MM.1S (cell line): ENCODE results near the gene OTULINL.
A peak's percentile ranks its signal among the peaks of the same experiment; 100 is the strongest.

Experiments
- DNase-seq: peaks from one replicate; pipeline ENCODE4 v3.0.0-alpha.2; 2015
- H2AFZ ChIP-seq: fragments of 300-600 bp; sonication (generic); 2 replicates; pipeline ENCODE4 v1.6.0; 2016; ENCODE audit warnings: antibody characterized with exemption, low read length
- H3F3A ChIP-seq: fragments of 300-600 bp; sonication (generic); 2 replicates; pipeline ENCODE4 v1.6.1; 2016; ENCODE audit warnings: mild to moderate bottlenecking, antibody characterized with exemption, low read length, moderate library complexity, mixed read lengths; ENCODE audit not compliant: insufficient read depth
- H3K27ac ChIP-seq: fragments of 300-600 bp; sonication (generic); 2 replicates; pipeline ENCODE4 v1.5.1; 2016; ENCODE audit warnings: mild to moderate bottlenecking, low read length
- H3K27me3 ChIP-seq: fragments of 300-600 bp; sonication (generic); replicated peaks from 2 replicates; pipeline ENCODE4 v1.6.0; 2016; ENCODE audit warnings: low read length; ENCODE audit not compliant: insufficient read depth
- H3K36me3 ChIP-seq: fragments of 300-600 bp; sonication (generic); replicated peaks from 2 replicates; pipeline ENCODE4 v1.6.1; 2016; ENCODE audit warnings: mild to moderate bottlenecking, low read length, mixed read lengths; ENCODE audit not compliant: insufficient read depth
- H3K4me1 ChIP-seq: fragments of 300-600 bp; sonication (generic); 2 replicates; pipeline ENCODE4 v1.6.1; 2016; ENCODE audit warnings: low read length, mixed read lengths
- H3K4me2 ChIP-seq: fragments of 300-600 bp; sonication (generic); 2 replicates; pipeline ENCODE4 v1.6.0; 2016; ENCODE audit warnings: low read depth, low read length
- H3K4me3 ChIP-seq: fragments of 300-600 bp; sonication (generic); 2 replicates; pipeline ENCODE4 v1.5.1; 2016; ENCODE audit warnings: low read length, mixed read lengths
- H3K79me2 ChIP-seq: fragments of 300-600 bp; sonication (generic); 2 replicates; pipeline ENCODE4 v1.6.1; 2016; ENCODE audit warnings: mixed run types, low read length, mixed read lengths
- H3K9ac ChIP-seq: fragments of 300-600 bp; sonication (generic); 2 replicates; pipeline ENCODE4 v1.6.1; 2016; ENCODE audit warnings: low read length, mixed read lengths
- H3K9me2 ChIP-seq: fragments of 300-600 bp; sonication (generic); replicated peaks from 2 replicates; pipeline ENCODE4 v1.6.1; 2016; ENCODE audit warnings: mild to moderate bottlenecking, low read length, mixed read lengths; ENCODE audit not compliant: insufficient read depth
- H3K9me3 ChIP-seq: fragments of 300-600 bp; sonication (generic); replicated peaks from 2 replicates; pipeline ENCODE4 v1.6.1; 2016; ENCODE audit warnings: mild to moderate bottlenecking, low read length, mixed read lengths; ENCODE audit not compliant: insufficient read depth
- H4K20me1 ChIP-seq: fragments of 300-600 bp; sonication (generic); 2 replicates; pipeline ENCODE4 v1.6.1; 2016; ENCODE audit warnings: mild to moderate bottlenecking, low read length, moderate library complexity, mixed read lengths; ENCODE audit not compliant: insufficient read depth
- EZH2 ChIP-seq: fragments of 300-600 bp; sonication (generic); optimal IDR thresholded peaks from 2 replicates; pipeline ENCODE3; 2017; ENCODE audit warnings: low read depth, mild to moderate bottlenecking, antibody characterized with exemption, low read length, mixed read lengths
- EZH2phosphoT487 ChIP-seq: fragments of 300-600 bp; sonication (generic); IDR thresholded peaks from 2 replicates; pipeline ENCODE4 v1.6.1; 2018; ENCODE audit warnings: antibody characterized with exemption, low read length
- TF ChIP-seq, protein P1 (sequence below): fragments of 300-600 bp; sonication (generic); IDR thresholded peaks from 2 replicates; pipeline ENCODE4 v1.5.1; 2016; ENCODE audit warnings: antibody characterized with exemption, low read length, mixed read lengths

OTULINL gene

DNA sequence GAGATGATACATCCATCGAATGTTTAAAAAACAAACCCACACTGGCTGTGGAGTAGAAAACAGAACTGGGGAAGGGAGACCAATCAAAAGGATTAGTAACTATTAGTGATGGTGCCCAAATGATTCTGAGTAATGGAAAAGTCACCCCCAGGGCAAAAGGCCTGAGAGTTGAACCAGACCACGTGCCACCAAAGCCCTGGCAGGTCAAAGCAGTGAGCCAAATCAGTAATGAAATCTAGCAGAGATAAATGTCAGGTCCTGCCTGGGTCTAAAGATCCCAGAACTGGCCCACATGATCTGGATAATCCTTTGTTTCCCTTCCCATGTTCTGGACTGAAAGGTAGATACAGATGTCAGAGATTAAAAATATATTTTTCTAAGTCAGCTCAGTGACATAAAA lies 9.4 kb downstream of the OTULINL start:
- no peak overlapping the region for H3K9ac ChIP-seq
- peaks cover 96% of the 10 kb centered on the region for H3K79me2 ChIP-seq
- no peak overlapping the region for H2AFZ ChIP-seq
- H3K9me3 ChIP-seq, result no peaks in the 10 kb centered on the region
- no peaks in the 10 kb centered on the region for H3K27me3 ChIP-seq
- TF ChIP-seq, protein P1, sequence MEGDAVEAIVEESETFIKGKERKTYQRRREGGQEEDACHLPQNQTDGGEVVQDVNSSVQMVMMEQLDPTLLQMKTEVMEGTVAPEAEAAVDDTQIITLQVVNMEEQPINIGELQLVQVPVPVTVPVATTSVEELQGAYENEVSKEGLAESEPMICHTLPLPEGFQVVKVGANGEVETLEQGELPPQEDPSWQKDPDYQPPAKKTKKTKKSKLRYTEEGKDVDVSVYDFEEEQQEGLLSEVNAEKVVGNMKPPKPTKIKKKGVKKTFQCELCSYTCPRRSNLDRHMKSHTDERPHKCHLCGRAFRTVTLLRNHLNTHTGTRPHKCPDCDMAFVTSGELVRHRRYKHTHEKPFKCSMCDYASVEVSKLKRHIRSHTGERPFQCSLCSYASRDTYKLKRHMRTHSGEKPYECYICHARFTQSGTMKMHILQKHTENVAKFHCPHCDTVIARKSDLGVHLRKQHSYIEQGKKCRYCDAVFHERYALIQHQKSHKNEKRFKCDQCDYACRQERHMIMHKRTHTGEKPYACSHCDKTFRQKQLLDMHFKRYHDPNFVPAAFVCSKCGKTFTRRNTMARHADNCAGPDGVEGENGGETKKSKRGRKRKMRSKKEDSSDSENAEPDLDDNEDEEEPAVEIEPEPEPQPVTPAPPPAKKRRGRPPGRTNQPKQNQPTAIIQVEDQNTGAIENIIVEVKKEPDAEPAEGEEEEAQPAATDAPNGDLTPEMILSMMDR, result no peak
- TF ChIP-seq EZH2phosphoT487, result no peak
- no peak for TF ChIP-seq EZH2
- H3K27ac ChIP-seq, result no peak overlapping the region
- no peaks in the 10 kb centered on the region for H4K20me1 ChIP-seq
- H3K4me2 ChIP-seq, result no peak overlapping the region
- H3K9me2 ChIP-seq, result no peaks in the 10 kb centered on the region
- DNase-seq, result no peak
- H3F3A ChIP-seq, result peaks cover 28% of the 10 kb centered on the region
- no peak overlapping the region for H3K4me3 ChIP-seq
- peaks cover 50% of the 10 kb centered on the region for H3K4me1 ChIP-seq
- H3K36me3 ChIP-seq, result no peaks in the 10 kb centered on the region

GRCh38 chr5:14591548-14591947 lies 10.0 kb downstream of the OTULINL start:
- no peak overlapping the region for H3K4me3 ChIP-seq
- no peak for DNase-seq

DNA sequence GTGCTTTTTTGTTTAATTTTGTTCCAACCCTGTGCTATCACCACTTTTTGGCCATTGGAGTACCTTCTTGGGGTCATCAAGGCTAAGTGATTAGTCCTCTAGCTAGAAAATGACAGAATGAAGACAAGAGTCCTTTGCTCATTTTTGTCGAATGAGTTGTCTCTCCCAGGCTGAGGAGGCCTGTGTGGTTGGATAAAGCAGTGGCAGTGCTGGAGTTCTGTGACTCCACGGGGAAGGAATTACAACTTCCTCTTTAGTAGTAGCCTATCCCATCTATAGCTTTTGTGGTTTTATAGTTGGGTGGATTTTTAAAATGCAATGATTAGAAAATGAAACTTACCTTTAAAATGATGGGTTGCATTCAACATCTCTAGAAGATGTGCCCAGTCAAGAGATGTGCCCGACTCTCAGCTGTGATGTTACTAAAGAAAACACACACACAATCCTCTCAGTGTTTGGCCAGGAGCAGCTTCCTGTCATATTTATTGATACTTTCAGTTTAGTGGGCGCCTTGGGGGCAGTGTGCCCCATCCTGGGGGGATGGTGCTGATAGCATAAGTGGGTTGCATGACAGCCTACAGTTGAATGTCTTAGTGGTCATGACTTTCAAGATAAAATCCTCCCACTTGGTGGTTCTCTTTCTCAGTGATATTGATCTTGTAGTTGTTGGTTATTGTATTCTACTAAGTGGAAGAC lies 11.9 kb downstream of the OTULINL start:
- Histone ChIP-seq H3K9ac (no peak overlapping the region), H3K4me3 (no peak overlapping the region), H3K79me2 (peaks cover 96% of the 10 kb centered on the region), H3K27me3 (no peaks in the 10 kb centered on the region), H3K9me2 (no peaks in the 10 kb centered on the region), H3K36me3 (no peaks in the 10 kb centered on the region), H2AFZ (no peak overlapping the region), H3K27ac (peak overlapping the region; percentile 98), H3K4me1 (peaks cover 69% of the 10 kb centered on the region), H3K4me2 (peak overlapping the region; percentile 99), H3F3A (peaks cover 44% of the 10 kb centered on the region), H4K20me1 (no peaks in the 10 kb centered on the region), H3K9me3 (no peaks in the 10 kb centered on the region)
- TF ChIP-seq, protein P1, result no peak
- TF ChIP-seq EZH2 (no peak), EZH2phosphoT487 (no peak)
- no peak for DNase-seq

More at GRCh38 chr5:14591548-14591947, 10.0 kb downstream of the OTULINL start:
- H3K9me3 ChIP-seq, result no peaks in the 10 kb centered on the region
- no peak overlapping the region for H3K4me2 ChIP-seq
- no peak overlapping the region for H3K27ac ChIP-seq
- peaks cover 56% of the 10 kb centered on the region for H3K4me1 ChIP-seq
- no peak overlapping the region for H3K9ac ChIP-seq
- TF ChIP-seq, protein P1, result no peak
- no peak for TF ChIP-seq EZH2
- no peak for TF ChIP-seq EZH2phosphoT487
- peaks cover 32% of the 10 kb centered on the region for H3F3A ChIP-seq
- H3K27me3 ChIP-seq, result no peaks in the 10 kb centered on the region
- no peaks in the 10 kb centered on the region for H4K20me1 ChIP-seq
- H3K79me2 ChIP-seq, result peaks cover 96% of the 10 kb centered on the region
- no peaks in the 10 kb centered on the region for H3K36me3 ChIP-seq
- H3K9me2 ChIP-seq, result no peaks in the 10 kb centered on the region
- no peak overlapping the region for H2AFZ ChIP-seq
